Measurements from ENCODE around the gene ZSWIM6.

The ZSWIM6 gene

DNA sequence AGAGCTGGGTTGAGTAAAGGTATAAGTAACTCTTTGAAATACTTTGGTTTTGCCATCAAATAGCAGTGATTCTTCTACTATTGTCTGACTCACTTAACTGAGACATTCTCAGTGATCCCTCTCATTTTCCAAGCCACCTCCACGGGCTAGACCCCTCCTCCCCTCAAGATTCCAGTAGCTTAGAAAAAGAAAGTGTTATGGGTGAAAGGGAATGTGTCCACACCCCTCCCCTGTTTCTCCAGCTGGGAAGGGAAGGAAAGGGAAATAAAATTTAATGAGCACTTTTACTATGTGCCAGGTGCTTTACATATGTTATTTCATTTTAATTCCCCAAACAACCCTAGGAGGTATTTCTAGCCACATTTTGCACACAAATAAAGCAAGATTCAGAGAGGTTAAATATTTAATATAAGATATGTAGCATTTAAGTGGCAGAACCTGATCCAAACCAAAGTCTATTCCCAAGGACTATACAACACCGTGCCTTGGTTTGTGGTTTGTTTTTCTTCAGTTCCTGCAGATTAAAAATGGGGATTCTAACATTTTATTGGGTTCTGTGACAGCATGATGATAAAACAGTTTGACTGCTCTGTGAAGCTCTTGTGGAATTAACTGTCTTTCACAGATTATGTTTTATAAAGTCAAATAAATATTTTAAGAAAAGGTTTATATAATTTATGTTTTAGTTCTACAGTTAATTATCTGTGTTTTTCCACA is 135.9 kb downstream of the ZSWIM6 start:
- TF ChIP-seq, protein P1, sequence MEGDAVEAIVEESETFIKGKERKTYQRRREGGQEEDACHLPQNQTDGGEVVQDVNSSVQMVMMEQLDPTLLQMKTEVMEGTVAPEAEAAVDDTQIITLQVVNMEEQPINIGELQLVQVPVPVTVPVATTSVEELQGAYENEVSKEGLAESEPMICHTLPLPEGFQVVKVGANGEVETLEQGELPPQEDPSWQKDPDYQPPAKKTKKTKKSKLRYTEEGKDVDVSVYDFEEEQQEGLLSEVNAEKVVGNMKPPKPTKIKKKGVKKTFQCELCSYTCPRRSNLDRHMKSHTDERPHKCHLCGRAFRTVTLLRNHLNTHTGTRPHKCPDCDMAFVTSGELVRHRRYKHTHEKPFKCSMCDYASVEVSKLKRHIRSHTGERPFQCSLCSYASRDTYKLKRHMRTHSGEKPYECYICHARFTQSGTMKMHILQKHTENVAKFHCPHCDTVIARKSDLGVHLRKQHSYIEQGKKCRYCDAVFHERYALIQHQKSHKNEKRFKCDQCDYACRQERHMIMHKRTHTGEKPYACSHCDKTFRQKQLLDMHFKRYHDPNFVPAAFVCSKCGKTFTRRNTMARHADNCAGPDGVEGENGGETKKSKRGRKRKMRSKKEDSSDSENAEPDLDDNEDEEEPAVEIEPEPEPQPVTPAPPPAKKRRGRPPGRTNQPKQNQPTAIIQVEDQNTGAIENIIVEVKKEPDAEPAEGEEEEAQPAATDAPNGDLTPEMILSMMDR (IDR thresholded peaks at IDR 0.05; ENCODE audit: low read depth, low read length), result no peak
- no peaks in the 10 kb centered on the region; the same call in 1 of the 2 replicates for H3K9me3 ChIP-seq
- DNase-seq, result no peak
- H3K4me3 ChIP-seq (ENCODE audit: low read depth, low read length), result no peak overlapping the region
- H3K4me1 ChIP-seq, result no peaks in the 10 kb centered on the region
- H3K27me3 ChIP-seq, result no peaks in the 10 kb centered on the region
- H3K36me3 ChIP-seq, result no peaks in the 10 kb centered on the region

DNA sequence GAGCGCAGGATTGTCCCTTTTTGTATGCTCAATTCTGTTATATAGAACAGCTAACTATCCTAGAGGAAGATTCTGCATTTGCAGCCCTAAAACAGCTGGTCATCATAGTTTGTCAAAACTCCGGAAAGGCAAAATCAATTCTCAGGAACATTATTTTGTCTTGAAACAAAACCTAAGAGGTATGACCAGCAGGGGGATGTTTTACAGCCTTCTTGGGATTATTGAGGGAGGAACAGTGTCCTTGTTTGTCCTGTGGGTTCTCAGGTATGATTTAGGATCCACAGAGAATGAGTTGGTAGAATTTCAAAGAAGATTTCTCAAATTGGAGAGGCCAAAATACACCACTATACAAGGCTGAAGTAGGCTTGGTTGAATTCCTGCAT is 136.4 kb downstream of the ZSWIM6 start:
- H3K27me3 ChIP-seq, result no peaks in the 10 kb centered on the region
- no peaks in the 10 kb centered on the region for H3K4me1 ChIP-seq
- TF ChIP-seq, protein P1 (IDR thresholded peaks at IDR 0.05; ENCODE audit: low read depth, low read length), result 0 out of 2 replicates have a peak, but pooled peaks have one; percentile 29
- DNase-seq, result no peak
- H3K36me3 ChIP-seq, result no peaks in the 10 kb centered on the region
- no peak overlapping the region for H3K4me3 ChIP-seq (ENCODE audit: low read depth, low read length)
- H3K9me3 ChIP-seq, result no peaks in the 10 kb centered on the region; the same call in 1 of the 2 replicates

DNA sequence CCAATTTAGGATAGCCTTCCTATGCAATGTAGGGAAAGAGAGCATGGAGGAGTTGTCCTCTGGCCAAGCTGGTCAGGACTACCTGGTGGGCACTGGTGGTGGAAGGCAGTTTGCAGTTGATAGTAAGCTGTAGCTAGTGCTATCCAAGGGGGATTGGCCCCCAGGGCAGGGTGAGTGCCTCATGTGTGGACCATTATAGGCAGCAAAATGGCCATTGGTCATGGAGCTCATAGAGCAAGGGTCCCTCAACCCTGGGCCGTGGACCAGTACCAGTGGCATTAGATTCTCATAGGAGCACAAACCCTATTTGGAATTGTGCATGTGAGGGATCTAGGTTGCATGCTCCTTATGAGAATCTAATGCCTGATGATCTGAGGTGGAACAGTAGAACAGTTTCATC is 139.3 kb downstream of the ZSWIM6 start:
- Histone ChIP-seq H3K9me3 (no peaks in the 10 kb centered on the region; the same call in 1 of the 2 replicates), H3K4me3 (ENCODE audit: low read depth, low read length) (no peak overlapping the region), H3K36me3 (no peaks in the 10 kb centered on the region), H3K4me1 (no peaks in the 10 kb centered on the region), H3K27me3 (no peaks in the 10 kb centered on the region)
- DNase-seq, result no peak
- TF ChIP-seq, protein P1 (IDR thresholded peaks at IDR 0.05; ENCODE audit: low read depth, low read length), result no peak

DNA sequence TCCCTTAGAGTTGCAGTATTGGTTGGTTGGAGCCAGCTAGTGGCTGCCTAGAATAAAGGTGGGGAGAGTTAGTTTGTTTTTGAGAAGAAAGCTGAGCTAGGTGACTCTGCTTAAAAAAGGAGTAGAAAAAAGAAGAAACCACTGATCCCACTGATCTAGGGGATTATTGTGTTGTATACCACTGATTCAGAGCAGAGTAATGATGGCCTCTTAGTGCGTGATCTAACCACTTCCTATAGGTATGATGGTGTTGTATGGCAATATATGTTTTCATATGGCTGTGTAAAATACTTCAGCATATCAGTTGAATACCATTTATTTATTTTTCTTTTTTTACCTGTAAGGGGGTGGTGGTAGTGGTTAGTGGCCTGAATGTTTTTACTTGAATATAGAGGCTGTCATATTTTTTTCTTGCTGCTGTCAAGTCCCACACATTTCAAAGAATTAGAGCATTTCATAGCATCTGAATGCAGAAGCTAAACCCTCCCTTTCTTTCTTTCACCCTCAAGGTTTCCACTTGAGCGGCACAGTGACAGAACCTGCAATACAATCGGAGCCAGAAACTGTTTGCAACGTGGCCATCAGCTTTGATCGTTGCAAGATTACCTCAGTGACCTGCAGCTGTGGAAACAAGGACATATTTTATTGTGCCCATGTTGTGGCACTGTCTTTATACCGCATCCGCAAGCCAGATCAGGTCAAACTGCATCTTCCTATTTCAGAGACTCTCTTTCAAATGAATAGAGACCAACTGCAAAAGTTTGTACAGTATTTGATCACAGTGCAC is 140.3 kb downstream of the ZSWIM6 start:
- H3K9me3 ChIP-seq, result no peaks in the 10 kb centered on the region; the same call in 1 of the 2 replicates
- no peak for DNase-seq
- H3K36me3 ChIP-seq, result no peaks in the 10 kb centered on the region
- no peaks in the 10 kb centered on the region; the same call in 1 of the 2 replicates for H3K4me1 ChIP-seq
- no peaks in the 10 kb centered on the region for H3K27me3 ChIP-seq
- no peak overlapping the region for H3K4me3 ChIP-seq (ENCODE audit: low read depth, low read length)
- TF ChIP-seq, protein P1 (IDR thresholded peaks at IDR 0.05; ENCODE audit: low read depth, low read length), result no peak

DNA sequence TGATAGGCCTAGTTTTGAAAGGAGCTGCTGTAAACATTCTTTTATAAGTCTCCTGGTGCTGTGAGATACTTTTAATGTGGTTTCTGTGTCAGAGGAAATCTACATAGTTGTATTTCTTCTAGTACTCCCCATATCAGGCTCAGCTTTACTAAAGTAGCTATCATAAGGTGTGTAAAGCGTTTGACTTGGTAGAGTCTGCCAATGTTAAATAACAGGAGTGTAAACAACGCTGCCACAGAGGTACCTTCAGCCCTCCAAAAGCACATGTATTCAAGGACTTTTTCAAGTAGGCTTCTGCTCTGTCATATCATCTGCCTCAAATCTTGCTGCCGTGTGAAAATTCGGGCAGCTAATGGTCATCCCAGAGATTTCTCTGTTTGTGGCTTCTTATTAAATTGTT is 142.7 kb downstream of the ZSWIM6 start:
- no peaks in the 10 kb centered on the region; the same call in 1 of the 2 replicates for H3K9me3 ChIP-seq
- no peaks in the 10 kb centered on the region for H3K36me3 ChIP-seq
- TF ChIP-seq, protein P1 (IDR thresholded peaks at IDR 0.05; ENCODE audit: low read depth, low read length), result no peak
- H3K4me3 ChIP-seq (ENCODE audit: low read depth, low read length), result no peak overlapping the region
- H3K4me1 ChIP-seq, result peaks cover 6% of the 10 kb centered on the region; the same call in 1 of the 2 replicates
- no peaks in the 10 kb centered on the region for H3K27me3 ChIP-seq
- DNase-seq, result no peak

DNA sequence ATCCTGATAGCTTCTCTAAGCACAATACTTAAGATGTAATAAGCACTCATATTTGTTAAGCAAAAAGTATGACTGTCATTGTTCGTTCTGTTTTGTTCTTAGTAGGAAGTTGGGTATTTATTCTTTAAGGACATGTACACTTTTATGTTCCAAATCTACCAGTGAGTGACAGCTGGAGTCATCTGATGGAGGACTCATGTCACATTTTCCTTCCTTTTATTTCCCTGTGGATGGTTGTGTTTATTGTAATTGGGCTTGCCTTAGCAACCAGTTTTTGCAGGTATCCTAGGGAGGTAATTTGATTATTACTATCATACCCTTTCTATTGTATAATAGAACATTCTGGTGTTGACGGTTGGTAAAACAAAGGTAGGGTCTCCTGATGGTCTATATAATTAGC is 145.7 kb downstream of the ZSWIM6 start:
- H3K36me3 ChIP-seq, result no peaks in the 10 kb centered on the region

More for the DNA sequence above, 145.7 kb downstream of the ZSWIM6 start:
- DNase-seq, result no peak
- Histone ChIP-seq H3K9me3 (no peaks in the 10 kb centered on the region), H3K4me1 (peaks cover 6% of the 10 kb centered on the region; the same call in 1 of the 2 replicates), H3K4me3 (ENCODE audit: low read depth, low read length) (no peak overlapping the region), H3K27me3 (no peaks in the 10 kb centered on the region)
- TF ChIP-seq, protein P1 (IDR thresholded peaks at IDR 0.05; ENCODE audit: low read depth, low read length), result no peak

Measured in BE2C (cell line).